Smooth muscle cell (in vitro differentiated cells): ENCODE measurements around the gene ADRM1. TPM values are rescaled to one million over a fixed set of nuclear protein-coding genes. Genes with fewer than 3 reads are reported as not detected.

Experiments used
- DNase-seq: peaks from one replicate; lab custom pipeline; 2025; ENCODE audit not compliant: unreplicated experiment; lab: John Stamatoyannopoulos, UW
- H2AFZ ChIP-seq: fragments of 200-600 bp; sonication (generic); 2 replicates; pipeline ENCODE4 v1.6.0; 2016; ENCODE audit warnings: antibody characterized with exemption, low read depth, mild to moderate bottlenecking
- H3F3A ChIP-seq: fragments of 200-600 bp; sonication (generic); 2 replicates; pipeline ENCODE4 v1.6.0; 2017; ENCODE audit warnings: antibody characterized with exemption, low read depth
- H3K27ac ChIP-seq: fragments of 200-600 bp; sonication (generic); 2 replicates; pipeline ENCODE4 v1.5.1; 2016; ENCODE audit warnings: low read depth, mild to moderate bottlenecking
- H3K27me3 ChIP-seq: fragments of 200-600 bp; sonication (generic); 2 replicates; pipeline ENCODE4 v1.6.1; 2016; ENCODE audit warnings: low read depth, mild to moderate bottlenecking
- H3K36me3 ChIP-seq: fragments of 200-600 bp; sonication (generic); 2 replicates; pipeline ENCODE4 v1.5.1; 2016; ENCODE audit warnings: low read depth
- H3K4me1 ChIP-seq: fragments of 200-600 bp; sonication (generic); 2 replicates; pipeline ENCODE4 v1.5.1; 2016; ENCODE audit warnings: low read depth
- H3K4me2 ChIP-seq: fragments of 200-600 bp; sonication (generic); 2 replicates; pipeline ENCODE4 v1.6.0; 2016; ENCODE audit warnings: mild to moderate bottlenecking
- H3K4me3 ChIP-seq: fragments of 200-600 bp; sonication (generic); 2 replicates; pipeline ENCODE4 v1.5.1; 2016; ENCODE audit warnings: mild to moderate bottlenecking
- H3K79me2 ChIP-seq: fragments of 200-600 bp; sonication (generic); 2 replicates; pipeline ENCODE4 v1.6.0; 2016; ENCODE audit warnings: low read depth, mild to moderate bottlenecking
- H3K9ac ChIP-seq: fragments of 200-600 bp; sonication (generic); 2 replicates; pipeline ENCODE4 v1.6.0; 2016; ENCODE audit warnings: low read depth
- H3K9me3 ChIP-seq: fragments of 200-600 bp; sonication (generic); replicated peaks from 2 replicates; pipeline ENCODE4 v1.5.1; 2016; ENCODE audit warnings: low read depth
- H4K20me1 ChIP-seq: fragments of 200-600 bp; sonication (generic); 2 replicates; pipeline ENCODE4 v1.6.0; 2016; ENCODE audit warnings: low read depth
- CTCF ChIP-seq: fragments of 200-600 bp; sonication (generic); IDR thresholded peaks from 2 replicates; pipeline ENCODE4 v1.5.1; 2017; ENCODE audit warnings: borderline replicate concordance, mild to moderate bottlenecking, antibody characterized with exemption; ENCODE audit not compliant: insufficient read depth, poor library complexity, severe bottlenecking
- WGBS: methylation state at CpG from one replicate; pipeline ENCODE4 v1.1.7; 2016; ENCODE audit warnings: low lambda C conversion rate; 5-methylcytosine and 5-hydroxymethylcytosine counted together
- polyA plus RNA-seq: library from polyadenylated mRNA; unstranded; fragments of >200 nt; fragmentation: Nextera tagmentation; extraction: Ambion mirVana; gene quantifications from 2 replicates; pipeline ENCODE4 v1.2.1, GENCODE V29; 2016
- total RNA-seq: library from RNA; depleted of rRNA; stranded (reverse); fragments of >200 nt; gene quantifications from 2 replicates; pipeline ENCODE4 v1.2.3, GENCODE V29; 2014

Gene ADRM1
- total and polyA plus RNA-seq, 2 experiments from 2014 or later: 101 to 121 TPM

- WGBS: 98% methylated on average over 4 of the region's 7 CpGs
- Histone ChIP-seq H3K9ac (no peak overlapping the region), H3K4me3 (no peak overlapping the region), H3K27ac (no peak overlapping the region), H3K36me3 (no peaks in the 10 kb centered on the region), H3K4me2 (no peak overlapping the region), H3F3A (no peaks in the 10 kb centered on the region), H3K27me3 (no peaks in the 10 kb centered on the region), H4K20me1 (no peaks in the 10 kb centered on the region), H3K79me2 (no peaks in the 10 kb centered on the region), H3K9me3 (no peaks in the 10 kb centered on the region), H2AFZ (no peak overlapping the region), H3K4me1 (no peaks in the 10 kb centered on the region)
- no peak for TF ChIP-seq CTCF
- DNase-seq: no peak
These were observed 18.7 kb downstream of the ADRM1 start for GRCh38 chr20:62321521-62321948.

DNA sequence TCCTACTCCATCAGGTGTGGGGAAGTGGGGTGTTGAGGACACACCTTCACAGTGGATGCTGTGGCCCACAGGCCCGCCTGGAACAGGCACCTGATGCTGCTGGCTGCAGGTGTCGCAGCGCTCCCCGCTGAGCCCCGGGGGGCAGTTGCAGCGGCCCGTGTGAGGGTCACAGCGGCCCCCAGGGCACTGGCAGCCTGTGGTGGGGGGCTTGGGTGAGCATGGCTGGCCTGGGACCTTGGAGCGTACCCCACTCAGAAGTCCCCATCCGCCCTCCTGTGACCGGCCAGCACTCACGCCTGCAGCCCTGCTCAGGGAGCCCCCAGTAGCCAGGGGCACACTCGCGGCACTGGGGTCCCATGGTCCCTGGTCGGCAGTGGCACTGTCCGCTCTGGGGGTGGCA is 19.2 kb downstream of the ADRM1 start:
- over 99% methylated on average over 16 of the region's 16 CpGs for WGBS
- TF ChIP-seq CTCF: no peak
- H3K4me2 ChIP-seq: no peak overlapping the region
- no peak overlapping the region for H3K9ac ChIP-seq
- no peak overlapping the region for H3K4me3 ChIP-seq
- H3K36me3 ChIP-seq: no peaks in the 10 kb centered on the region
- no peak overlapping the region for H2AFZ ChIP-seq
- H3K79me2 ChIP-seq: no peaks in the 10 kb centered on the region
- H3K27ac ChIP-seq: no peak overlapping the region
- H3K4me1 ChIP-seq: no peaks in the 10 kb centered on the region
- no peak for DNase-seq
- no peaks in the 10 kb centered on the region for H3K27me3 ChIP-seq
- H4K20me1 ChIP-seq: no peaks in the 10 kb centered on the region
- H3F3A ChIP-seq: no peaks in the 10 kb centered on the region
- H3K9me3 ChIP-seq: no peaks in the 10 kb centered on the region

DNA sequence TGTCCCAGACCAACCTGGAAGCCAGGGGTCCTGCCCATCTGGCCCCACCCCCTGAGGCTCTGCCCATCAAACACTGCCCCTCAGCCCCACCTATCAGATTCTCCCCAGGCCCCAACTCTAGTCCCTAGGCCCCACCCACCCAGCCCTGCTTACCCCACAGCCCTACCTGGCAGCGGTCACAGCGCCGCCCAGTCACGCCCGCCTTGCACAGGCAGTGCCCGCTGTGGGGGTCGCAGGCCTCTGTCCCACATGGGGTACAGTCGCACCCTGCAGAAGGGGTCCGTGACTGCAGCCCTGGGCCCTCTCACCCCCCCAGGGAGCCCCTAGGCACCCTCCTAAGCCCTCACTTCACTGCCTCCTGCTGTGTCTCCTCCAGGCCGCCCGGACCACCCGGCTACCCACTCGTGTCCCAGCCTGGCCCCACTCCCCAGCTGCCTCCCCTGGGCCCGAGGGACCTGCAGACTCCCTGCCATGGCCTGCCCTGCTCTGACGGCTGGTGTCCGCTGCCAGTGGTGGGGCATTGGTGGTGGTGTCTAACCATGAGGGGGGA is 19.8 kb downstream of the ADRM1 start:
- H3F3A ChIP-seq: no peaks in the 10 kb centered on the region
- no peaks in the 10 kb centered on the region for H3K4me1 ChIP-seq
- no peaks in the 10 kb centered on the region for H3K27me3 ChIP-seq
- no peaks in the 10 kb centered on the region for H3K36me3 ChIP-seq
- H2AFZ ChIP-seq: no peak overlapping the region
- no peak overlapping the region for H3K4me2 ChIP-seq
- no peak overlapping the region for H3K4me3 ChIP-seq
- TF ChIP-seq CTCF: no peak
- H3K79me2 ChIP-seq: no peaks in the 10 kb centered on the region
- no peaks in the 10 kb centered on the region for H3K9me3 ChIP-seq
- no peak overlapping the region for H3K27ac ChIP-seq
- no peaks in the 10 kb centered on the region for H4K20me1 ChIP-seq
- WGBS: 97% methylated on average over 13 of the region's 16 CpGs
- no peak for DNase-seq
- H3K9ac ChIP-seq: no peak overlapping the region
